IPS-18a (cell line): ENCODE results near the gene KCNS1.

Source experiments
- H3K27ac ChIP-seq: one replicate; pipeline ENCODE4 v1.5.1; 2013; ENCODE audit warnings: low read length
- H3K27me3 ChIP-seq: one replicate; pipeline ENCODE4 v1.6.1; 2013; ENCODE audit warnings: mild to moderate bottlenecking, low read length; ENCODE audit not compliant: control insufficient read depth, insufficient read depth
- H3K36me3 ChIP-seq: one replicate; pipeline ENCODE4 v1.6.1; 2013; ENCODE audit warnings: low read depth, low read length; ENCODE audit not compliant: control insufficient read depth
- H3K4me1 ChIP-seq: one replicate; pipeline ENCODE4 v1.6.1; 2013; ENCODE audit warnings: low read depth, low read length; ENCODE audit not compliant: control insufficient read depth
- H3K4me3 ChIP-seq: one replicate; pipeline ENCODE4 v1.5.1; 2013; ENCODE audit warnings: low read length
- H3K9ac ChIP-seq: one replicate; pipeline ENCODE4 v1.6.1; 2013; ENCODE audit warnings: mild to moderate bottlenecking, low read length, moderate library complexity
- H3K9me3 ChIP-seq: one replicate; pipeline ENCODE4 v1.6.1; 2013; ENCODE audit warnings: low read depth, low read length; ENCODE audit not compliant: control insufficient read depth

KCNS1 gene

GRCh38 chr20:45058168-45058850 is 42.6 kb downstream of the KCNS1 start:
- H3K4me3 ChIP-seq: no peak overlapping the region
- no peak overlapping the region for H3K9ac ChIP-seq
- no peak overlapping the region for H3K27ac ChIP-seq
- H3K36me3 ChIP-seq: peaks cover 14% of the 10 kb centered on the region
- H3K9me3 ChIP-seq: no peaks in the 10 kb centered on the region
- H3K27me3 ChIP-seq: no peaks in the 10 kb centered on the region
- H3K4me1 ChIP-seq: no peaks in the 10 kb centered on the region

GRCh38 chr20:45056473-45057173 is 44.3 kb downstream of the KCNS1 start:
- Histone ChIP-seq H3K4me1 (peaks cover 4% of the 10 kb centered on the region), H3K36me3 (peaks cover 18% of the 10 kb centered on the region), H3K27ac (no peak overlapping the region), H3K9ac (no peak overlapping the region), H3K9me3 (no peaks in the 10 kb centered on the region), H3K4me3 (no peak overlapping the region), H3K27me3 (no peaks in the 10 kb centered on the region)

- Histone ChIP-seq H3K4me1 (peaks cover 4% of the 10 kb centered on the region), H3K9ac (no peak overlapping the region), H3K27ac (no peak overlapping the region), H3K36me3 (peaks cover 18% of the 10 kb centered on the region), H3K27me3 (no peaks in the 10 kb centered on the region), H3K4me3 (no peak overlapping the region), H3K9me3 (no peaks in the 10 kb centered on the region)
Observed at GRCh38 chr20:45055056-45055455, 45.9 kb downstream of the KCNS1 start.

GRCh38 chr20:45053430-45054351 is 47.2 kb downstream of the KCNS1 start:
- Histone ChIP-seq H3K4me3 (no peak overlapping the region), H3K36me3 (peaks cover 18% of the 10 kb centered on the region), H3K9ac (no peak overlapping the region)

GRCh38 chr20:45052698-45053429 is 48.1 kb downstream of the KCNS1 start:
- H3K9ac ChIP-seq: no peak overlapping the region

More at GRCh38 chr20:45053430-45054351, 47.2 kb downstream of the KCNS1 start:
- Histone ChIP-seq H3K27ac (no peak overlapping the region), H3K4me1 (peaks cover 4% of the 10 kb centered on the region), H3K9me3 (no peaks in the 10 kb centered on the region), H3K27me3 (no peaks in the 10 kb centered on the region)

GRCh38 chr20:45051204-45052060 is 49.5 kb downstream of the KCNS1 start:
- Histone ChIP-seq H3K4me3 (no peak overlapping the region), H3K9me3 (no peaks in the 10 kb centered on the region), H3K9ac (no peak overlapping the region), H3K4me1 (peaks cover 4% of the 10 kb centered on the region), H3K36me3 (peaks cover 6% of the 10 kb centered on the region), H3K27ac (no peak overlapping the region), H3K27me3 (no peaks in the 10 kb centered on the region)

More at GRCh38 chr20:45052698-45053429, 48.1 kb downstream of the KCNS1 start:
- peaks cover 17% of the 10 kb centered on the region for H3K36me3 ChIP-seq
- no peaks in the 10 kb centered on the region for H3K9me3 ChIP-seq
- H3K27me3 ChIP-seq: no peaks in the 10 kb centered on the region
- H3K27ac ChIP-seq: no peak overlapping the region
- no peak overlapping the region for H3K4me3 ChIP-seq
- peaks cover 4% of the 10 kb centered on the region for H3K4me1 ChIP-seq

- Histone ChIP-seq H3K36me3 (peaks cover 6% of the 10 kb centered on the region), H3K4me1 (peaks cover 4% of the 10 kb centered on the region), H3K9ac (no peak overlapping the region), H3K4me3 (no peak overlapping the region), H3K27me3 (no peaks in the 10 kb centered on the region), H3K27ac (no peak overlapping the region), H3K9me3 (no peaks in the 10 kb centered on the region)
Observed at GRCh38 chr20:45049904-45050471, 50.9 kb downstream of the KCNS1 start.

- no peak overlapping the region for H3K27ac ChIP-seq
- peaks cover 6% of the 10 kb centered on the region for H3K36me3 ChIP-seq
Observed at GRCh38 chr20:45049438-45049837, 51.5 kb downstream of the KCNS1 start.

GRCh38 chr20:45047581-45048119 is 53.3 kb downstream of the KCNS1 start:
- no peak overlapping the region for H3K4me3 ChIP-seq
- H3K9ac ChIP-seq: no peak overlapping the region
- no peaks in the 10 kb centered on the region for H3K9me3 ChIP-seq
- H3K36me3 ChIP-seq: no peaks in the 10 kb centered on the region
- H3K27me3 ChIP-seq: no peaks in the 10 kb centered on the region
- H3K27ac ChIP-seq: no peak overlapping the region
- H3K4me1 ChIP-seq: peaks cover 2% of the 10 kb centered on the region

More at GRCh38 chr20:45049438-45049837, 51.5 kb downstream of the KCNS1 start:
- Histone ChIP-seq H3K4me1 (peaks cover 4% of the 10 kb centered on the region), H3K4me3 (no peak overlapping the region), H3K9me3 (no peaks in the 10 kb centered on the region), H3K27me3 (no peaks in the 10 kb centered on the region), H3K9ac (no peak overlapping the region)

- Histone ChIP-seq H3K4me3 (no peak overlapping the region), H3K9ac (no peak overlapping the region), H3K36me3 (no peaks in the 10 kb centered on the region), H3K27me3 (no peaks in the 10 kb centered on the region), H3K27ac (no peak overlapping the region), H3K9me3 (no peaks in the 10 kb centered on the region), H3K4me1 (peaks cover 15% of the 10 kb centered on the region)
Observed at GRCh38 chr20:45044601-45045000, 56.3 kb downstream of the KCNS1 start.
